KMS-11 (cell line): Measurements from ENCODE around the gene KCNIP1.

Experiments used
- H2AFZ ChIP-seq: fragments of 200-600 bp; sonication (generic); 2 replicates; pipeline ENCODE4 v1.6.1; 2016; ENCODE audit warnings: antibody characterized with exemption, mixed run types, low read depth
- H3K27ac ChIP-seq: fragments of 200-600 bp; sonication (generic); 2 replicates; pipeline ENCODE4 v1.6.1; 2016; ENCODE audit warnings: mild to moderate bottlenecking, mixed run types
- H3K27me3 ChIP-seq: fragments of 200-600 bp; sonication (generic); 2 replicates; pipeline ENCODE4 v1.6.1; 2017; ENCODE audit warnings: mild to moderate bottlenecking, low read depth, mixed run types, moderate library complexity; ENCODE audit not compliant: insufficient read depth
- H3K36me3 ChIP-seq: fragments of 200-600 bp; sonication (generic); 2 replicates; pipeline ENCODE4 v1.6.1; 2017; ENCODE audit warnings: mild to moderate bottlenecking, mixed run types; ENCODE audit not compliant: insufficient read depth
- H3K4me1 ChIP-seq: fragments of 200-600 bp; sonication (generic); 2 replicates; pipeline ENCODE4 v1.6.1; 2016; ENCODE audit warnings: mild to moderate bottlenecking, low read depth, mixed run types; ENCODE audit not compliant: poor library complexity, severe bottlenecking
- H3K4me2 ChIP-seq: fragments of 200-600 bp; sonication (generic); 2 replicates; pipeline ENCODE4 v1.7.0; 2016; ENCODE audit warnings: mild to moderate bottlenecking, mixed run types
- H3K4me3 ChIP-seq: fragments of 200-600 bp; sonication (generic); IDR thresholded peaks from 2 replicates; pipeline ENCODE4 v1.6.1; 2017; ENCODE audit warnings: low read depth, low read length, mixed read lengths; ENCODE audit not compliant: insufficient read depth
- H3K79me2 ChIP-seq: fragments of 200-600 bp; sonication (generic); 2 replicates; pipeline ENCODE4 v1.6.1; 2016; ENCODE audit warnings: low read depth, mixed run types; ENCODE audit not compliant: insufficient read depth
- H3K9ac ChIP-seq: fragments of 200-600 bp; sonication (generic); 2 replicates; pipeline ENCODE4 v1.6.1; 2016; ENCODE audit warnings: mild to moderate bottlenecking, mixed run types
- H4K20me1 ChIP-seq: fragments of 200-600 bp; sonication (generic); 2 replicates; pipeline ENCODE4 v1.6.1; 2016; ENCODE audit warnings: mild to moderate bottlenecking, mixed run types; ENCODE audit not compliant: insufficient read depth
- CTCF ChIP-seq: fragments of 200-600 bp; sonication (generic); conservative IDR thresholded peaks from 2 replicates; pipeline ENCODE4 v1.6.1; 2017; ENCODE audit warnings: low read depth, mild to moderate bottlenecking, antibody characterized with exemption, low read length, moderate library complexity, mixed read lengths

The KCNIP1 gene

DNA sequence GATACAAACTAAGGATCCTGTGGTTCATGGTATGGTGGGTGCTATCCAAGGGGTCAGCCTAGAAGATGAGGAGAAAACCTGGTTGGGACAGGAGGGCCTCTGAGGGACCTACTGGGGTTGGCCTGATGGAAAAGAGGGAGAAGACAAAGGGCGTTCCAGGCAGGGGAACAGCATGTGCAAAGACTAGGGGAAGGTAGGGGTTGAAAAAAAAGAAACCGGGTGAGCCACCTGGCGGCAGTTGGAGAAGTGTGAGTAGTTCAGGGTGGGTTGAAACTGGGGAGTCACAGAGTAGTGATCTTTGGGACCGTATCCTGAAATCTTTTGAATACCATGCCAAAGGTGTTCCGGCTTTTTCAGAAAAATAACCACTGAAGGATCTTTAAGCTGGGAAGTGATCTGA lies 271.0 kb downstream of the KCNIP1 start:
- Histone ChIP-seq H3K4me3 (no peak overlapping the region), H3K9ac (no peak overlapping the region), H3K4me2 (no peak overlapping the region), H3K36me3 (no peaks in the 10 kb centered on the region), H3K27ac (no peak overlapping the region), H3K4me1 (peaks cover 18% of the 10 kb centered on the region), H3K79me2 (no peaks in the 10 kb centered on the region), H2AFZ (no peak overlapping the region), H4K20me1 (no peaks in the 10 kb centered on the region), H3K27me3 (no peaks in the 10 kb centered on the region)
- TF ChIP-seq CTCF = no peak

DNA sequence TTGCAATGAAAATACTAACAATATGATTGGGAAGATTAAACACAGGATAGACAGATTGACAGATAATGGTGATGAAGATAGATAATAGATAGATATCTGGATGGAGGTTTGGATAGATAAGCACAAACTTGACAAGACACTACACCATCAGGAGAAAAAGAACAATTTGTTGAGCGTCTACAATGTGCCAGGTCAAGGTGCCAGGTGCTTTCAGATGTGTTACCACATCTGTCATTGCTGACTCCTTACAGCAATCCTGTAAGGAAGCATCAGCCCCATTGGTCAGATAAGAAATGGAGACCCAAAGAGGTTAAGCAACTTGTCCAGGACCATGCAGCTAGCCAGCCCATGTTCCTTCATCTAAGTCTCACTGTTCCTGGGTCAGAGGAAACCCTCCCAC lies 278.1 kb downstream of the KCNIP1 start:
- H3K27me3 ChIP-seq = no peaks in the 10 kb centered on the region
- H2AFZ ChIP-seq = no peak overlapping the region
- no peak overlapping the region for H3K4me2 ChIP-seq
- H3K9ac ChIP-seq = no peak overlapping the region
- no peak overlapping the region for H3K27ac ChIP-seq
- no peaks in the 10 kb centered on the region for H4K20me1 ChIP-seq
- H3K4me3 ChIP-seq = no peak overlapping the region
- H3K79me2 ChIP-seq = no peaks in the 10 kb centered on the region
- no peaks in the 10 kb centered on the region for H3K36me3 ChIP-seq
- peaks cover 1% of the 10 kb centered on the region for H3K4me1 ChIP-seq
- no peak for TF ChIP-seq CTCF

GRCh38 chr5:170782438-170782837 lies 278.6 kb downstream of the KCNIP1 start:
- H2AFZ ChIP-seq = no peak overlapping the region
- H3K9ac ChIP-seq = no peak overlapping the region
- no peaks in the 10 kb centered on the region for H3K27me3 ChIP-seq
- no peaks in the 10 kb centered on the region for H3K79me2 ChIP-seq
- no peak overlapping the region for H3K4me3 ChIP-seq
- H3K27ac ChIP-seq = no peak overlapping the region
- no peaks in the 10 kb centered on the region for H3K36me3 ChIP-seq
- H3K4me2 ChIP-seq = no peak overlapping the region
- no peaks in the 10 kb centered on the region for H3K4me1 ChIP-seq
- no peaks in the 10 kb centered on the region for H4K20me1 ChIP-seq
- no peak for TF ChIP-seq CTCF

DNA sequence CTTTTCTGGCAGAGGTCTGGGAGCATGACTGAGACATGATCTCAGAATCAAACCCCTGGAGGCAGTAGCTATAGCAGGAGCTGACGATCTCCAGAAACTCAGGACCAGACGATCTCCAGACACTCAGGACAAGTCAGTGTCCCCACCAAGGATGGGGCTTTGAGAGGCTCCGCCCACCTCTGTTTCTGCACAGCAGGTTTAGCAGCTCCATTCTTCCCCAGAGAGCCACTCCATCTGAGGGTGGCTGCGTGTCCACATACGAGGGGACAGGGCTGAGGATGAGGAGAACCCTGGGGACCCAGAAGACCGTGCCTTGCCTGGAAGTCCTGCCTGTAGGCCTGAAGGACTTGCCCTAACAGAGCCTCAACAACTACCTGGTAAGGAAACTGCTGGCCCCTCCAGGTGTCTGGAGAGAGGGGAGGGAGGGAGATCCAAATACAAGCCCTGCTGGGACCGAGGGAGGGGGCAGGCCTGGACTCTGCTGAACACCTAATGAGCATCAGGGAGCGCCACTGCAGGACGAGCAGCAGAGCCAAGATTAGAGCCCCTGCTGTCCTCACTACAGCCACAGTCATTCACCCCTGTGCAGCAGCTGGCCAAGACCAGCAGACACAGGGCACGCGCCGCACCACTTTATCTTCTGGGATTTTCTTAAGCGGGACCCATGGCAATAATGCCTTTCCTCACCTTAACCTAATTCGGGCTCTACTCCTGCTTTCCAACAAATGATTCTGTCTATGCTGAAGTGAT lies 279.9 kb downstream of the KCNIP1 start, which contains the start of gene GABRP:
Gene GABRP, plus strand, starts transcription at position 228 of the 750 bp plus-strand sequence. CDS start 4,891 bp downstream, outside the sequence.
- Histone ChIP-seq H3K79me2 (no peaks in the 10 kb centered on the region), H3K4me2 (no peak within 1 kb of the TSS), H3K36me3 (no peaks in the 10 kb centered on the region), H3K4me1 (no peaks in the 10 kb centered on the region), H3K4me3 (no peak within 1 kb of the TSS), H3K27ac (no peak within 1 kb of the TSS), H2AFZ (no peak within 1 kb of the TSS), H3K9ac (no peak within 1 kb of the TSS), H3K27me3 (no peaks in the 10 kb centered on the region), H4K20me1 (no peaks in the 10 kb centered on the region)
- no peak for TF ChIP-seq CTCF
